ENCODE measurements around the gene KCNMB3.

KCNMB3 gene

DNA sequence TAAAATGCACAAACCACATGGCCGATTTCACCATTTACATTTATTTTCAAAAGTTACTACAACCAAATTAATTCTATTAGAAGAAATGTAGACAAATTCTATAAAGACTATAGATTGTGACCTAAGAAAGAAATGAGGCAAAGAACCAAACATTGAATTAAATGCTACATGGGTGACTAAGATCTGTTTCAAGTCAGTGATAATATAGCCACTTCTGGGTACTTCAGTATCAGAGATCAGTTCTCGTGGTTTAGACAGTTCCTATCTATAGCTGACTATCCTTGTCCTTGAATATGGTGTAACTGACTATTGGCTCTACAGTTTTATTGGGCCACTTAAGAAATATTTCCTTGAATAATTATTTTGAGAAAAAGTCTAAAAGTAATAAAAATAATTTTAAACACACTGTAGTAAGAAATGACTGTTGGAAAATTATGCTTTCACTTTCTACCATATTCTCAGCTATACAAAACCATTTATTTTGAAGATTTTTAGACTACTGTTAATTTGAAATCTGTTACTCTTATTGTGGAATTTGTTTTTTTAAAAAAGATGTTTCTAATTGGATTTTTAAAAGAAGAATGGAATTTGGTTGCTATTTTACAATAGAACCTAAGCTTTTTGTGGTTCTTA, 14.1 kb downstream of the KCNMB3 start:
- no peaks in the 10 kb centered on the region for H3K4me1 ChIP-seq (ENCODE audit: control insufficient read depth, insufficient read depth, low read length)
- no peaks in the 10 kb centered on the region for H3K9me3 ChIP-seq (ENCODE audit: control insufficient read depth, insufficient read depth, low read depth, low read length)
- ChIA-PET POLR2A (no interaction called here), CTCF (no interaction called here)
- no peak overlapping the region for H3K27ac ChIP-seq (ENCODE audit: extremely low read depth, low read depth, low read length)
- H3K36me3 ChIP-seq (ENCODE audit: control insufficient read depth in 2 of 2, insufficient read depth in 1 of 2, low read length in 2 of 2): peaks cover 0 to 4% of the 10 kb centered on the region in 2 experiments; a peak in 1 of 3 replicates
- H3K4me3 ChIP-seq (ENCODE audit: low read depth, low read length): no peak overlapping the region
- no peak for TF ChIP-seq ZNF596 (tag by site-specific recombination; IDR thresholded peaks at IDR 0.05)
- TF ChIP-seq ZNF76 (tag by site-specific recombination; IDR thresholded peaks at IDR 0.05; ENCODE audit: borderline replicate concordance, low read depth): no peak
- TF ChIP-seq ZNF677 (tag by site-specific recombination; IDR thresholded peaks at IDR 0.05): no peak
- TF ChIP-seq ZNF623 (tag by site-specific recombination; IDR thresholded peaks at IDR 0.05): no peak
- no peak for TF ChIP-seq ZNF560 (tag by site-specific recombination; IDR thresholded peaks at IDR 0.05; ENCODE audit: borderline replicate concordance)
- TF ChIP-seq ZNF132 (tag by site-specific recombination; IDR thresholded peaks at IDR 0.05; ENCODE audit: borderline replicate concordance): no peak
- no peak for TF ChIP-seq ZNF776 (tag by site-specific recombination; IDR thresholded peaks at IDR 0.05; ENCODE audit: borderline replicate concordance)
- TF ChIP-seq, protein P1, sequence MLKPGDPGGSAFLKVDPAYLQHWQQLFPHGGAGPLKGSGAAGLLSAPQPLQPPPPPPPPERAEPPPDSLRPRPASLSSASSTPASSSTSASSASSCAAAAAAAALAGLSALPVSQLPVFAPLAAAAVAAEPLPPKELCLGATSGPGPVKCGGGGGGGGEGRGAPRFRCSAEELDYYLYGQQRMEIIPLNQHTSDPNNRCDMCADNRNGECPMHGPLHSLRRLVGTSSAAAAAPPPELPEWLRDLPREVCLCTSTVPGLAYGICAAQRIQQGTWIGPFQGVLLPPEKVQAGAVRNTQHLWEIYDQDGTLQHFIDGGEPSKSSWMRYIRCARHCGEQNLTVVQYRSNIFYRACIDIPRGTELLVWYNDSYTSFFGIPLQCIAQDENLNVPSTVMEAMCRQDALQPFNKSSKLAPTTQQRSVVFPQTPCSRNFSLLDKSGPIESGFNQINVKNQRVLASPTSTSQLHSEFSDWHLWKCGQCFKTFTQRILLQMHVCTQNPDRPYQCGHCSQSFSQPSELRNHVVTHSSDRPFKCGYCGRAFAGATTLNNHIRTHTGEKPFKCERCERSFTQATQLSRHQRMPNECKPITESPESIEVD (tag by site-specific recombination; IDR thresholded peaks at IDR 0.05): no peak

DNA sequence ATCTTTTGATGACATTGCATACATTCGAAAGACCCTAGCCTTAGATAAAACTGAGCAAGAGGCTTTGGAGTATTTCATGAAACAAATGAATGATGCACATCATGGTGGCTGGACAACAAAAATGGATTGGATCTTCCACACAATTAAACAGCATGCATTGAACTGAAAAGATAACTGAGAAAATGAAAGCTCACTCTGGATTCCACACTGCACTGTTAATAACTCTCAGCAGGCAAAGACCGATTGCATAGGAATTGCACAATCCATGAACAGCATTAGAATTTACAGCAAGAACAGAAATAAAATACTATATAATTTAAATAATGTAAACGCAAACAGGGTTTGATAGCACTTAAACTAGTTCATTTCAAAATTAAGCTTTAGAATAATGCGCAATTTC, 16.7 kb downstream of the KCNMB3 start:
- no peak overlapping the region for H3K27ac ChIP-seq (ENCODE audit: extremely low read depth, low read depth, low read length)
- TF ChIP-seq, protein P2, sequence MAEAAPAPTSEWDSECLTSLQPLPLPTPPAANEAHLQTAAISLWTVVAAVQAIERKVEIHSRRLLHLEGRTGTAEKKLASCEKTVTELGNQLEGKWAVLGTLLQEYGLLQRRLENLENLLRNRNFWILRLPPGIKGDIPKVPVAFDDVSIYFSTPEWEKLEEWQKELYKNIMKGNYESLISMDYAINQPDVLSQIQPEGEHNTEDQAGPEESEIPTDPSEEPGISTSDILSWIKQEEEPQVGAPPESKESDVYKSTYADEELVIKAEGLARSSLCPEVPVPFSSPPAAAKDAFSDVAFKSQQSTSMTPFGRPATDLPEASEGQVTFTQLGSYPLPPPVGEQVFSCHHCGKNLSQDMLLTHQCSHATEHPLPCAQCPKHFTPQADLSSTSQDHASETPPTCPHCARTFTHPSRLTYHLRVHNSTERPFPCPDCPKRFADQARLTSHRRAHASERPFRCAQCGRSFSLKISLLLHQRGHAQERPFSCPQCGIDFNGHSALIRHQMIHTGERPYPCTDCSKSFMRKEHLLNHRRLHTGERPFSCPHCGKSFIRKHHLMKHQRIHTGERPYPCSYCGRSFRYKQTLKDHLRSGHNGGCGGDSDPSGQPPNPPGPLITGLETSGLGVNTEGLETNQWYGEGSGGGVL (tag by site-specific recombination; IDR thresholded peaks at IDR 0.05): no peak
- TF ChIP-seq HOXA7 (CRISPR knock-in tag; IDR thresholded peaks at IDR 0.05; ENCODE audit: borderline replicate concordance) (no peak), KLF16 (tag by site-specific recombination; IDR thresholded peaks at IDR 0.05) (no peak), IKZF3 (tag by site-specific recombination; IDR thresholded peaks at IDR 0.05) (no peak)
- TF ChIP-seq, protein P3, sequence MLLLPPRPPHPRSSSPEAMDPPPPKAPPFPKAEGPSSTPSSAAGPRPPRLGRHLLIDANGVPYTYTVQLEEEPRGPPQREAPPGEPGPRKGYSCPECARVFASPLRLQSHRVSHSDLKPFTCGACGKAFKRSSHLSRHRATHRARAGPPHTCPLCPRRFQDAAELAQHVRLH (tag by site-specific recombination; IDR thresholded peaks at IDR 0.05): no peak
- TF ChIP-seq, protein P4, sequence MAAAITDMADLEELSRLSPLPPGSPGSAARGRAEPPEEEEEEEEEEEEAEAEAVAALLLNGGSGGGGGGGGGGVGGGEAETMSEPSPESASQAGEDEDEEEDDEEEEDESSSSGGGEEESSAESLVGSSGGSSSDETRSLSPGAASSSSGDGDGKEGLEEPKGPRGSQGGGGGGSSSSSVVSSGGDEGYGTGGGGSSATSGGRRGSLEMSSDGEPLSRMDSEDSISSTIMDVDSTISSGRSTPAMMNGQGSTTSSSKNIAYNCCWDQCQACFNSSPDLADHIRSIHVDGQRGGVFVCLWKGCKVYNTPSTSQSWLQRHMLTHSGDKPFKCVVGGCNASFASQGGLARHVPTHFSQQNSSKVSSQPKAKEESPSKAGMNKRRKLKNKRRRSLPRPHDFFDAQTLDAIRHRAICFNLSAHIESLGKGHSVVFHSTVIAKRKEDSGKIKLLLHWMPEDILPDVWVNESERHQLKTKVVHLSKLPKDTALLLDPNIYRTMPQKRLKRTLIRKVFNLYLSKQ (tag by site-specific recombination; IDR thresholded peaks at IDR 0.05; ENCODE audit: borderline replicate concordance): no peak
- TF ChIP-seq, protein P5, sequence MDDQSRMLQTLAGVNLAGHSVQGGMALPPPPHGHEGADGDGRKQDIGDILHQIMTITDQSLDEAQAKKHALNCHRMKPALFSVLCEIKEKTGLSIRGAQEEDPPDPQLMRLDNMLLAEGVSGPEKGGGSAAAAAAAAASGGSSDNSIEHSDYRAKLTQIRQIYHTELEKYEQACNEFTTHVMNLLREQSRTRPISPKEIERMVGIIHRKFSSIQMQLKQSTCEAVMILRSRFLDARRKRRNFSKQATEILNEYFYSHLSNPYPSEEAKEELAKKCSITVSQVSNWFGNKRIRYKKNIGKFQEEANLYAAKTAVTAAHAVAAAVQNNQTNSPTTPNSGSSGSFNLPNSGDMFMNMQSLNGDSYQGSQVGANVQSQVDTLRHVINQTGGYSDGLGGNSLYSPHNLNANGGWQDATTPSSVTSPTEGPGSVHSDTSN (CRISPR knock-in tag; IDR thresholded peaks at IDR 0.05): no peak
- ChIA-PET CTCF (no interaction called here), POLR2A (no interaction called here)
- no peak overlapping the region for H3K4me3 ChIP-seq (ENCODE audit: low read depth, low read length)
- no peaks in the 10 kb centered on the region for H3K9me3 ChIP-seq (ENCODE audit: control insufficient read depth, insufficient read depth, low read depth, low read length)
- peaks cover 0 to 19% of the 10 kb centered on the region in 2 experiments; a peak in 2 of 3 replicates for H3K36me3 ChIP-seq (ENCODE audit: control insufficient read depth in 2 of 2, insufficient read depth in 1 of 2, low read length in 2 of 2)
- H3K4me1 ChIP-seq (ENCODE audit: control insufficient read depth, insufficient read depth, low read length): no peaks in the 10 kb centered on the region
